Chondrocyte (in vitro differentiated cells): ENCODE measurements around the gene NCAPG2. TPM values are rescaled to one million over a fixed set of nuclear protein-coding genes. Genes with fewer than 3 reads are reported as not detected.

Experiments used
- DNase-seq: peaks from one replicate; pipeline ENCODE4 v3.0.0; 2021; ENCODE audit warnings: mixed read lengths, low spot score
- H3K27ac Mint-ChIP-seq: one replicate; pipeline ENCODE4 v1.8.0; 2021; ENCODE audit warnings: mild to moderate bottlenecking, moderate library complexity, mixed read lengths; ENCODE audit not compliant: unreplicated experiment
- H3K27me3 Mint-ChIP-seq: 2 replicates; pipeline ENCODE4 v1.8.0; 2021; ENCODE audit warnings: low read depth, mixed read lengths
- H3K36me3 Mint-ChIP-seq: 2 replicates; pipeline ENCODE4 v1.8.0; 2021; ENCODE audit warnings: low read depth, mixed read lengths
- H3K4me1 Mint-ChIP-seq: 2 replicates; pipeline ENCODE4 v1.8.0; 2021; ENCODE audit warnings: low read depth, mild to moderate bottlenecking, mixed read lengths
- H3K4me3 Mint-ChIP-seq: one replicate; pipeline ENCODE4 v1.8.0; 2021; ENCODE audit warnings: mild to moderate bottlenecking, moderate library complexity, mixed read lengths; ENCODE audit not compliant: unreplicated experiment
- H3K9me3 Mint-ChIP-seq: 2 replicates; pipeline ENCODE4 v1.8.0; 2021; ENCODE audit warnings: low read depth, mixed read lengths
- CTCF ChIP-seq: fragments of 200-600 bp; sonication (generic); IDR thresholded peaks from 2 replicates; pipeline ENCODE4 v1.5.0; 2021; ENCODE audit warnings: antibody characterized with exemption, mild to moderate bottlenecking, moderate library complexity
- total RNA-seq: library from RNA; stranded (reverse); gene quantifications from 3 replicates; pipeline ENCODE4 v1.2.1, GENCODE V29; 2021

NCAPG2 gene
- total RNA-seq, 1 donor from 2014 or later: 13.0 TPM

DNA sequence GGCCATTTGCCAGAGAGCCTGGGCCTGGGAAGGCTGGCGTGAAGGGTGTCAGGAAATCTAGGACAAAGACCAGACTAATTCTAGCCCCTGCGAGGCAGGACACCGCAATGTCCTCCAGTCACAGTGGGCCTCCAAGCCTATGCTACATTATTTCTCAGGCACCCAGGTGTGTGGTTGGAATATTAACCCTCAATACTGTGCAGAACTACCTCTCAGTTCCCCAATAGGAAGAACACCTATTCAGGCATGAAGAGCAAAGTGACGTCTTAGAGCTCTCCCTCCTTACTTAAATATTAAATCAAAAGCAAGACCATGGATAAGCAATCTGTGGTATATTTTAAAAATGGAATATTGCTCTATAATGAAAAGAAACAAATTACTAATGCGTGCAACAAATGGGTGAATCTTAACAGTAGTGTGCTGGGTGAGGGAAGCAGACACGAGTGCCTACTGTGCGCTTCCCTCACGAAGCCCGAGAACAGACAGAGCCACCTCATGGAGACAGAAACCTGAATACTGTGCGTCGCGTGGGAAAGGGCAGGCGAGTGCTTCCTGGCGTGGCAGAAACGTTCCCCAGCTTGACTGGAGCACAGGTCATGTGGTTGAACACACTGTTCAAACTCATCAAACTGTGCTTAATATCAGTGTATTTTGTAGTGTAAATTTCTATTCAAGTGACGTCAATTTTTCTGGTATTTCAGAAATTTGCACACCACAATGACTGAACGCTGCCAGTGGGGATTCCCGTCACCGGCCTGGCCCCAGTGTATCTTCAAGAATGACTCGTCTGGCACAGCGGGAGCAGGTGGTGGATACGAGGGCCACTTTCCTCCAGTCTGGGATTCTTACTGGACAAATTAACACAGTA is 101.5 kb downstream of the NCAPG2 start:
- H3K4me3 Mint-ChIP-seq: no peak overlapping the region
- H3K4me1 Mint-ChIP-seq: no peaks in the 10 kb centered on the region
- DNase-seq: no peak
- H3K9me3 Mint-ChIP-seq: no peaks in the 10 kb centered on the region
- H3K36me3 Mint-ChIP-seq: no peaks in the 10 kb centered on the region
- no peak for TF ChIP-seq CTCF
- H3K27ac Mint-ChIP-seq: no peak overlapping the region
- H3K27me3 Mint-ChIP-seq: no peaks in the 10 kb centered on the region

DNA sequence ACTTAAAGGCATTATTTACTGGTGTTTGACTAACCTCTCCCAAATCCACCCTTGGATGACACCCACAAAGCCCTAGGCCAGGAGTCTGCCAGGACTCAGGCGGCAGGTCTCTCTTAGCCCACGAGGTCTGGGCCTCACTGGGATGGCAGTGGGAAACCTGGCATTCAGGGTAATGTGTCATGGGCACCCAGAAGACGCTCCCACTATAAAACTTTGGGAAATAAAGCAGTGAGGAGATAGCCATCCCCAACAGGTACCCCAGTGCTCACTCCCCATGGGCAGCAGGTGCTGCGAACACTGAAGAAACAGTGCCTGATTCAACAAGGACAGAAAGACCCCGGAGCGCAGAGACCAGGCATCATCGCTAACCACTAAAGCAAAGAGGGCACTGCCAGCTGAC is 102.6 kb downstream of the NCAPG2 start:
- Mint-ChIP-seq H3K36me3 (no peaks in the 10 kb centered on the region), H3K27ac (no peak overlapping the region), H3K4me1 (no peaks in the 10 kb centered on the region), H3K4me3 (no peak overlapping the region), H3K27me3 (no peaks in the 10 kb centered on the region), H3K9me3 (no peaks in the 10 kb centered on the region)
- TF ChIP-seq CTCF: no peak
- DNase-seq: no peak

DNA sequence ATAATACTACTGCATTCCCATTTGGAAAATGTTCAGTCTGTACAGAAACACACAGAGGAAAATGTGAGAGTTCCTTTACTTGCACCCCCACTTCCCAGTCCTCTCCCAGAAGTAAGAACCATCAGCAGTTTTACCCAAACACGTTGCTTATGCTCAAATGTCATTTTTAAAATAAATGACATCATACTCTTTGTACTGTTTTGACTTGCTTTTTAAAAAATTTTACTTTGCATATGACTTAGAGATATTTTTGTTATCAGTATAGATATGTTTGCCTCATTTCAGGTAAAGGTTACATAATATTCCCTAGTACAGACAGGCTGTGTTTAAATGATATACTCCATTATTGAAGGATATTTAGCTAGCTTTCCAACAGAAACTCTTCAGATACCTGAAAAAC is 103.5 kb downstream of the NCAPG2 start:
- no peak for DNase-seq

GRCh38 chr7:158596745-158597144 is 107.9 kb downstream of the NCAPG2 start:
- H3K4me1 Mint-ChIP-seq: no peaks in the 10 kb centered on the region
- no peaks in the 10 kb centered on the region for H3K36me3 Mint-ChIP-seq
- no peak for DNase-seq
- no peaks in the 10 kb centered on the region for H3K27me3 Mint-ChIP-seq
- no peak for TF ChIP-seq CTCF
- H3K4me3 Mint-ChIP-seq: no peak overlapping the region
- peaks cover 6% of the 10 kb centered on the region for H3K9me3 Mint-ChIP-seq
- no peak overlapping the region for H3K27ac Mint-ChIP-seq

More for the DNA sequence above, 103.5 kb downstream of the NCAPG2 start:
- Mint-ChIP-seq H3K4me3 (no peak overlapping the region), H3K27ac (no peak overlapping the region), H3K9me3 (no peaks in the 10 kb centered on the region), H3K36me3 (no peaks in the 10 kb centered on the region), H3K4me1 (no peaks in the 10 kb centered on the region), H3K27me3 (no peaks in the 10 kb centered on the region)
- no peak for TF ChIP-seq CTCF

- Mint-ChIP-seq H3K4me3 (no peak overlapping the region), H3K27me3 (no peaks in the 10 kb centered on the region), H3K9me3 (peaks cover 6% of the 10 kb centered on the region), H3K36me3 (no peaks in the 10 kb centered on the region), H3K4me1 (no peaks in the 10 kb centered on the region), H3K27ac (no peak overlapping the region)
- no peak for TF ChIP-seq CTCF
- DNase-seq: no peak
These were observed 108.3 kb downstream of the NCAPG2 start for GRCh38 chr7:158596309-158596708.
